Neural crest cell (in vitro differentiated cells): ENCODE data around the gene ITFG1. TPM values are rescaled to one million over a fixed set of nuclear protein-coding genes. Genes with fewer than 3 reads are reported as not detected.
"Not testable (repeated sequence)": the region's sequence is repeated elsewhere in the genome, so short reads cannot be mapped to it uniquely, and the experiment has no call there.

Experiments
- DNase-seq: peaks from one replicate; pipeline ENCODE4 v3.0.0; 2021; ENCODE audit warnings: low read depth, mixed read lengths, low spot score
- H3K27ac Mint-ChIP-seq: one replicate; pipeline ENCODE4 v1.8.0; 2021; ENCODE audit warnings: mild to moderate bottlenecking, mixed read lengths; ENCODE audit not compliant: unreplicated experiment
- H3K27me3 Mint-ChIP-seq: 2 replicates; pipeline ENCODE4 v1.8.0; 2021; ENCODE audit warnings: low read depth, mild to moderate bottlenecking, mixed read lengths
- H3K36me3 Mint-ChIP-seq: 2 replicates; pipeline ENCODE4 v1.8.0; 2021; ENCODE audit warnings: low read depth, mild to moderate bottlenecking, mixed read lengths
- H3K4me1 Mint-ChIP-seq: 2 replicates; pipeline ENCODE4 v1.8.0; 2021; ENCODE audit warnings: mixed read lengths
- H3K4me3 Mint-ChIP-seq: one replicate; pipeline ENCODE4 v1.8.0; 2021; ENCODE audit warnings: mild to moderate bottlenecking, mixed read lengths
- H3K9me3 Mint-ChIP-seq: 2 replicates; pipeline ENCODE4 v1.8.0; 2021; ENCODE audit warnings: mixed read lengths
- total RNA-seq: library from RNA; stranded (reverse); gene quantifications from 2 replicates; pipeline ENCODE4 v1.2.1, GENCODE V29; 2021
- TF ChIP-seq, protein P1 (sequence below): fragments of 200-600 bp; sonication (generic); conservative IDR thresholded peaks from 2 replicates; pipeline ENCODE4 v1.5.0; 2021; ENCODE audit warnings: antibody characterized with exemption, mild to moderate bottlenecking

ITFG1 gene
- total RNA-seq, 1 donor from 2014 or later, result 30.9 TPM

DNA sequence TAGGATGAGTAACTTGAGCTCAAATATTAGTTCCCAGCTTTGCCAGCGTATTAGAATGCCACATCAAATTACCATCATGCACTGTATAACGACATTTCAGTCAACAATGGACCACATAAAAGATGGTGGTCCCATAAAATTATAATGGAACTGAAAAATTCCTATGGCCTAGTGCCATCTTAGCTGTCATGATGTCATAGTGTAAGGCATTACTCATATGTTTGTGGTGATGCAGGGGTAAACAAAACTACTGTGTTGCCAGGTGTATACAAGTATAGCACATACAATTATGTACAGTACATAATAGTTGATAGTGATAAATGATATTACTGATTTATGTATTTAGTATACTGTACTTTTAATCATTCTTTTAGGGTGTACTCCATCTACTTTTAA, 262.7 kb downstream of the ITFG1 start:
- Mint-ChIP-seq H3K4me3 (no peak overlapping the region), H3K4me1 (no peaks in the 10 kb centered on the region), H3K27me3 (no peaks in the 10 kb centered on the region), H3K27ac (no peak overlapping the region), H3K9me3 (no peaks in the 10 kb centered on the region), H3K36me3 (no peaks in the 10 kb centered on the region)
- no peak for DNase-seq
- TF ChIP-seq, protein P1, sequence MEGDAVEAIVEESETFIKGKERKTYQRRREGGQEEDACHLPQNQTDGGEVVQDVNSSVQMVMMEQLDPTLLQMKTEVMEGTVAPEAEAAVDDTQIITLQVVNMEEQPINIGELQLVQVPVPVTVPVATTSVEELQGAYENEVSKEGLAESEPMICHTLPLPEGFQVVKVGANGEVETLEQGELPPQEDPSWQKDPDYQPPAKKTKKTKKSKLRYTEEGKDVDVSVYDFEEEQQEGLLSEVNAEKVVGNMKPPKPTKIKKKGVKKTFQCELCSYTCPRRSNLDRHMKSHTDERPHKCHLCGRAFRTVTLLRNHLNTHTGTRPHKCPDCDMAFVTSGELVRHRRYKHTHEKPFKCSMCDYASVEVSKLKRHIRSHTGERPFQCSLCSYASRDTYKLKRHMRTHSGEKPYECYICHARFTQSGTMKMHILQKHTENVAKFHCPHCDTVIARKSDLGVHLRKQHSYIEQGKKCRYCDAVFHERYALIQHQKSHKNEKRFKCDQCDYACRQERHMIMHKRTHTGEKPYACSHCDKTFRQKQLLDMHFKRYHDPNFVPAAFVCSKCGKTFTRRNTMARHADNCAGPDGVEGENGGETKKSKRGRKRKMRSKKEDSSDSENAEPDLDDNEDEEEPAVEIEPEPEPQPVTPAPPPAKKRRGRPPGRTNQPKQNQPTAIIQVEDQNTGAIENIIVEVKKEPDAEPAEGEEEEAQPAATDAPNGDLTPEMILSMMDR, result no peak

DNA sequence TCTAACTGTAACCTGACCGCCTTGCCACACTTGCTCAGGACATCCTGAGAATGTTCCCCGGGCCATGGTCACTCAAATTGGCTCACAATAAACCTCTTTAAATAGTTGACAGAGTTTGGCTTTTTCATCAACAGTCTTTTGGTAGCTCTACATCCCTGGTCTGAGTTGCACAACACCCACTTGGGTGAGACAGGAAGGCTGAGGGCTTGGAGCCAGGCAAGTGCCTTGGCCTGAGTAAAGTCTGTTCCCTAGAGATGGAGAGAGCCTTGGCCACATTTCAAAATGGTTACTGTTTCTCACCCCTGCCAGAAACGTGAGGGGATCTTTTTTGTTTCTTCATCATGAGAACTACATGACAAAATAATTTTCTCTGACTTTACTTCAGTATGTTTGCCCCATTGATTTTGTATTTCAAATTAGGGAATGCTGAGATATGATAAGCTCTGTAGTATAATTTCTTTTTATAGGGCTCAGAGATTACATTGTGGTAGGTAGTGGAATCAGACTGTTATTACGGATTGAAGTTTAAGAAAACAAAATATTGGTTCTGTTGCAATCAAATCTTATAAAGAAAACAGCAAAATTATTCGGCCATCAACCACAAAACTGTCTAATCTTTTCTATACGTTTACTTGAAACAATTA, 263.2 kb downstream of the ITFG1 start:
- DNase-seq, result no peak
- Mint-ChIP-seq H3K4me1 (no peaks in the 10 kb centered on the region), H3K27me3 (no peaks in the 10 kb centered on the region), H3K9me3 (no peaks in the 10 kb centered on the region), H3K27ac (no peak overlapping the region), H3K4me3 (no peak overlapping the region), H3K36me3 (no peaks in the 10 kb centered on the region)
- TF ChIP-seq, protein P1, result no peak

DNA sequence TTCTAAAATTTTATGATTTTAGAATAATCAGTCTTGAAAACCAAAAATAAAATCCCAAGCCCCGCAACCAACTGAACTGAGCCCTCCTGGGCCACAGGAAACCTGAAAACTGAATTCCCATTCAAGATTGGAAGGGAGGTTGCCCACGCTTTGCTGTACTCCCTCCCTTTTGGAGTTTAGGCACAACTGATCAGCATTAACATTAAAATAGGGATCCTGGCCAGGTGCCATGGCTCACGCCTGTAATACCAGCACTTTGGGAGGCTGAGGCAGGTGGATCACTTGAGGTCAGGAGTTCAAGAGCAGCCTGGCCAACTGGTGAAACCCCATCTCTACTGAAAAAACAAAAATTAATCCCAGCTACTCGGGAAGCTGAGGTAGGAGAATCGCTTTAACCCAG, 264.4 kb downstream of the ITFG1 start:
- TF ChIP-seq, protein P1, result no peak
- no peak for DNase-seq
- Mint-ChIP-seq H3K27me3 (no peaks in the 10 kb centered on the region), H3K27ac (no peak overlapping the region), H3K36me3 (peaks cover 2% of the 10 kb centered on the region), H3K4me1 (no peaks in the 10 kb centered on the region), H3K4me3 (no peak overlapping the region), H3K9me3 (no peaks in the 10 kb centered on the region)

DNA sequence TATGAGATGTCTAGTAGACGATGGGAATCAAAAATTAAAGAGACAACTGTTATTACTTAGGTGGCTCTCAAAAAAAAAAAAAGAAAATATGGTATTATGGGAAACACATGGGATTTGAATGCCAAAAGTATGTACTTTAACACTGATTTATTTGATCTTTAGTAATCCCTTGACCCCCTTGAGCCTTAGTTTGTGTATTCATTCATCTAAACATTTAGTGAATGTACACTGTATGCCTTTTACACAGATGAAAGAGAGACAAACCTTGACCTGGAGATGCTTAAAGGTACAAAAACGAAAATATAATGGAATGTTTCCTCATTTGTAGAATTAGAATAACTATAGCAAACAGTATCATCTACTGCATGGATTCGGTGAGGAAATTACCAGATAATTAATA, 278.5 kb downstream of the ITFG1 start:
- H3K4me1 Mint-ChIP-seq, result no peaks in the 10 kb centered on the region
- TF ChIP-seq, protein P1, result no peak
- peaks cover 25% of the 10 kb centered on the region for H3K36me3 Mint-ChIP-seq
- H3K27ac Mint-ChIP-seq, result no peak overlapping the region
- peaks cover 10% of the 10 kb centered on the region for H3K9me3 Mint-ChIP-seq
- no peak overlapping the region for H3K4me3 Mint-ChIP-seq
- DNase-seq, result no peak
- H3K27me3 Mint-ChIP-seq, result no peaks in the 10 kb centered on the region

DNA sequence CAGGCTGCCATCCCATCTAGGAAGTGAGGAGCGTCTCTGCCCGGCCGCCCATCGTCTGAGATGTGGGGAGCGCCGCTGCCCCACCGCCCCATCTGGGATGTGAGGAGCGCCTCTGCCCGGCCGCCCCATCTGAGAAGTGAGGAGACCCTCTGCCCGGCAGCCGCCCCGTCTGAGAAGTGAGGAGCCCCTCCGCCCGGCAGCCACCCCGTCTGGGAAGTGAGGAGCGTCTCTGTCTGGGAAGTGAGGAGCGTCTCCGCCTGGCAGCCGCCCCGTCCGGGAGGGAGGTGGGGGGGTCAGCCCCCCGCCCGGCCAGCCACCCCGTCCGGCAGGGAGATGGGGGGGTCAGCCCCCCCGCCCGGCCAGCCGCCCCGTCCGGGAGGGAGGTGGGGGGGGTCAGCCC, 279.8 kb downstream of the ITFG1 start:
- not testable (repeated sequence) for H3K27ac Mint-ChIP-seq, DNase-seq, H3K27me3 Mint-ChIP-seq, H3K4me3 Mint-ChIP-seq, H3K4me1 Mint-ChIP-seq
- H3K36me3 Mint-ChIP-seq, result peaks cover 25% of the 10 kb centered on the region
- peaks cover 10% of the 10 kb centered on the region for H3K9me3 Mint-ChIP-seq

DNA sequence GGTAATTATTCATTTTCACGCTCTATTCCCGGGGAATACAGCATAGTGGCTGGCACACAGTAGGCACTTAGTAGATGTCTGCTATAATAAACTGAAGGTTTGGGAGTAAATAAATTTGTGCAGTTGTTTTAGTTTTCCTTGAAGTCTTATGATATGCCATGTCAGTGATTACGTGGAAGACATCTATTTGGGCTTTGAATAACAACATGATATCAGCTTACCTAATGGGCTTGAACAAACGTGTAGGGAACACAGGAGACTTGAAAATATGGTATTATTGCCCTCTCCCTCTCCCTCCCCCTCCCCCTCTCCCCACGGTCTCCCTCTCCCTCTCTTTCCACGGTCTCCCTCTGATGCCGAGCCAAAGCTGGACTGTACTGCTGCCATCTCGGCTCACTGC, 280.8 kb downstream of the ITFG1 start:
- H3K9me3 Mint-ChIP-seq, result peaks cover 10% of the 10 kb centered on the region
- peaks cover 28% of the 10 kb centered on the region for H3K36me3 Mint-ChIP-seq
- H3K27me3 Mint-ChIP-seq, result no peaks in the 10 kb centered on the region
- H3K4me1 Mint-ChIP-seq, result no peaks in the 10 kb centered on the region
- no peak overlapping the region for H3K4me3 Mint-ChIP-seq
- TF ChIP-seq, protein P1, result no peak
- H3K27ac Mint-ChIP-seq, result no peak overlapping the region
- DNase-seq, result no peak
